ENCODE data around the gene ATAD3A. TPM values are rescaled to one million over a fixed set of nuclear protein-coding genes. Genes with fewer than 3 reads are reported as not detected.

ATAD3A gene
- total RNA-seq, 2 donors from 2014 or later: 20.3 to 23.3 TPM

GRCh38 chr1:1541956-1542765 is 30.2 kb downstream of the ATAD3A start:
- H3K27ac Mint-ChIP-seq: no peak overlapping the region
- H3K27me3 Mint-ChIP-seq: no peaks in the 10 kb centered on the region
- no peaks in the 10 kb centered on the region for H3K36me3 Mint-ChIP-seq (ENCODE audit: low read depth)
- DNase-seq (no peak), ATAC-seq (no peak)
- peaks cover 5% of the 10 kb centered on the region for H3K4me1 Mint-ChIP-seq
- H3K9me3 ChIP-seq (ENCODE audit: control insufficient read depth, low read length, poor library complexity, severe bottlenecking): no peaks in the 10 kb centered on the region
- H3K4me3 Mint-ChIP-seq: peak overlapping the region; percentile 75

GRCh38 chr1:1542766-1543705 is 31.1 kb downstream of the ATAD3A start:
- DNase-seq: no peak
- no peaks in the 10 kb centered on the region for H3K9me3 ChIP-seq (ENCODE audit: control insufficient read depth, low read length, poor library complexity, severe bottlenecking)
- H3K36me3 Mint-ChIP-seq (ENCODE audit: low read depth): no peaks in the 10 kb centered on the region
- H3K27me3 Mint-ChIP-seq: no peaks in the 10 kb centered on the region
- no peak overlapping the region for H3K4me3 Mint-ChIP-seq
- no peak overlapping the region for H3K27ac Mint-ChIP-seq
- ATAC-seq: no peak
- peaks cover 5% of the 10 kb centered on the region for H3K4me1 Mint-ChIP-seq

- no peaks in the 10 kb centered on the region for H3K36me3 Mint-ChIP-seq (ENCODE audit: low read depth)
- H3K27ac Mint-ChIP-seq: no peak overlapping the region
- DNase-seq (no peak), ATAC-seq (no peak)
- H3K4me3 Mint-ChIP-seq: no peak overlapping the region
- no peaks in the 10 kb centered on the region for H3K9me3 ChIP-seq (ENCODE audit: control insufficient read depth, low read length, poor library complexity, severe bottlenecking)
- no peaks in the 10 kb centered on the region for H3K27me3 Mint-ChIP-seq
- H3K4me1 Mint-ChIP-seq: peaks cover 5% of the 10 kb centered on the region
These were observed 31.7 kb downstream of the ATAD3A start for GRCh38 chr1:1543706-1544099.

GRCh38 chr1:1544544-1544943 is 32.6 kb downstream of the ATAD3A start:
- H3K36me3 Mint-ChIP-seq (ENCODE audit: low read depth): no peaks in the 10 kb centered on the region
- H3K9me3 ChIP-seq (ENCODE audit: control insufficient read depth, low read length, poor library complexity, severe bottlenecking): no peaks in the 10 kb centered on the region
- ATAC-seq (no peak), DNase-seq (no peak)
- H3K27ac Mint-ChIP-seq: no peak overlapping the region
- H3K27me3 Mint-ChIP-seq: no peaks in the 10 kb centered on the region
- H3K4me1 Mint-ChIP-seq: peaks cover 4% of the 10 kb centered on the region
- H3K4me3 Mint-ChIP-seq: no peak overlapping the region

- Mint-ChIP-seq H3K4me3 (no peak overlapping the region), H3K4me1 (peaks cover 3% of the 10 kb centered on the region), H3K36me3 (ENCODE audit: low read depth) (no peaks in the 10 kb centered on the region), H3K27me3 (no peaks in the 10 kb centered on the region), H3K27ac (peak overlapping the region; percentile 90)
- H3K9me3 ChIP-seq (ENCODE audit: control insufficient read depth, low read length, poor library complexity, severe bottlenecking): no peaks in the 10 kb centered on the region
- DNase-seq (no peak), ATAC-seq (no peak)
These were observed 34.2 kb downstream of the ATAD3A start for GRCh38 chr1:1545946-1546737.

- DNase-seq (no peak), ATAC-seq (no peak)
- Mint-ChIP-seq H3K4me1 (peaks cover 7% of the 10 kb centered on the region), H3K27ac (no peak overlapping the region), H3K4me3 (no peak overlapping the region), H3K36me3 (ENCODE audit: low read depth) (no peaks in the 10 kb centered on the region), H3K27me3 (no peaks in the 10 kb centered on the region)
- no peaks in the 10 kb centered on the region for H3K9me3 ChIP-seq (ENCODE audit: control insufficient read depth, low read length, poor library complexity, severe bottlenecking)
These were observed 35.0 kb downstream of the ATAD3A start for GRCh38 chr1:1547011-1547410.

- H3K36me3 Mint-ChIP-seq (ENCODE audit: low read depth): no peaks in the 10 kb centered on the region
- H3K27ac Mint-ChIP-seq: no peak overlapping the region
- H3K4me1 Mint-ChIP-seq: peaks cover 7% of the 10 kb centered on the region
- H3K27me3 Mint-ChIP-seq: no peaks in the 10 kb centered on the region
- ATAC-seq (no peak), DNase-seq (no peak)
- no peaks in the 10 kb centered on the region for H3K9me3 ChIP-seq (ENCODE audit: control insufficient read depth, low read length, poor library complexity, severe bottlenecking)
- H3K4me3 Mint-ChIP-seq: no peak overlapping the region
These were observed 35.5 kb downstream of the ATAD3A start for GRCh38 chr1:1547476-1547875.

- DNase-seq (no peak), ATAC-seq (no peak)
- no peaks in the 10 kb centered on the region for H3K36me3 Mint-ChIP-seq (ENCODE audit: low read depth)
- peaks cover 7% of the 10 kb centered on the region for H3K4me1 Mint-ChIP-seq
- no peak overlapping the region for H3K4me3 Mint-ChIP-seq
- H3K27ac Mint-ChIP-seq: peak overlapping the region; percentile 56
- no peaks in the 10 kb centered on the region for H3K27me3 Mint-ChIP-seq
- no peaks in the 10 kb centered on the region for H3K9me3 ChIP-seq (ENCODE audit: control insufficient read depth, low read length, poor library complexity, severe bottlenecking)
These were observed 36.6 kb downstream of the ATAD3A start for GRCh38 chr1:1548591-1548990.

GRCh38 chr1:1550087-1550486 is 38.1 kb downstream of the ATAD3A start:
- H3K27me3 Mint-ChIP-seq: no peaks in the 10 kb centered on the region
- peaks cover 9% of the 10 kb centered on the region for H3K4me1 Mint-ChIP-seq
- DNase-seq: no peak
- ATAC-seq: no peak
- no peak overlapping the region for H3K27ac Mint-ChIP-seq
- H3K4me3 Mint-ChIP-seq: no peak overlapping the region
- H3K9me3 ChIP-seq (ENCODE audit: control insufficient read depth, low read length, poor library complexity, severe bottlenecking): no peaks in the 10 kb centered on the region
- H3K36me3 Mint-ChIP-seq (ENCODE audit: low read depth): no peaks in the 10 kb centered on the region

GRCh38 chr1:1550591-1551432 is 38.9 kb downstream of the ATAD3A start:
- Mint-ChIP-seq H3K4me3 (no peak overlapping the region), H3K27ac (no peak overlapping the region), H3K36me3 (ENCODE audit: low read depth) (no peaks in the 10 kb centered on the region), H3K4me1 (peaks cover 6% of the 10 kb centered on the region), H3K27me3 (no peaks in the 10 kb centered on the region)
- no peak for DNase-seq
- H3K9me3 ChIP-seq (ENCODE audit: control insufficient read depth, low read length, poor library complexity, severe bottlenecking): no peaks in the 10 kb centered on the region
- peak; percentile 19 for ATAC-seq

GRCh38 chr1:1551524-1552262 is 39.7 kb downstream of the ATAD3A start:
- Mint-ChIP-seq H3K27me3 (no peaks in the 10 kb centered on the region), H3K36me3 (ENCODE audit: low read depth) (no peaks in the 10 kb centered on the region), H3K4me1 (peaks cover 6% of the 10 kb centered on the region), H3K4me3 (no peak overlapping the region), H3K27ac (peak overlapping the region; percentile 45)
- H3K9me3 ChIP-seq (ENCODE audit: control insufficient read depth, low read length, poor library complexity, severe bottlenecking): no peaks in the 10 kb centered on the region
- no peak for DNase-seq
- ATAC-seq: no peak

- DNase-seq: no peak
- Mint-ChIP-seq H3K4me1 (peaks cover 6% of the 10 kb centered on the region), H3K4me3 (no peak overlapping the region), H3K27me3 (no peaks in the 10 kb centered on the region), H3K36me3 (ENCODE audit: low read depth) (no peaks in the 10 kb centered on the region), H3K27ac (peak overlapping the region; percentile 45)
- H3K9me3 ChIP-seq (ENCODE audit: control insufficient read depth, low read length, poor library complexity, severe bottlenecking): no peaks in the 10 kb centered on the region
- no peak for ATAC-seq
These were observed 40.3 kb downstream of the ATAD3A start for GRCh38 chr1:1552263-1552639.
